Measurements from ENCODE around the gene GAS5.

Gene GAS5

GRCh38 chr1:173867753-173868265 lies at the start of gene GAS5:
Gene GAS5, minus strand, starts transcription at chr1:173867989.
- peak within 1 kb of the TSS; percentile 97 for H3K9ac ChIP-seq
- H3K27me3 ChIP-seq, result no peaks in the 10 kb centered on the region
- peaks cover 61% of the 10 kb centered on the region for H3K4me1 ChIP-seq
- H4K20me1 ChIP-seq, result peaks cover 45% of the 10 kb centered on the region
- H3K4me3 ChIP-seq, result peak within 1 kb of the TSS; percentile 86
- no peak for TF ChIP-seq Cebpa-rat (IDR thresholded peaks at IDR 0.05)
- peak within 1 kb of the TSS; percentile 97 for H3K27ac ChIP-seq
- no peaks in the 10 kb centered on the region for H3K9me3 ChIP-seq
- H3K36me3 ChIP-seq, result peaks cover 44% of the 10 kb centered on the region
- peak within 1 kb of the TSS; percentile 86 for H3K4me2 ChIP-seq

- H3K4me3 ChIP-seq, result no peak within 1 kb of the TSS
- no peaks in the 10 kb centered on the region for H3K27me3 ChIP-seq
- no peaks in the 10 kb centered on the region for H3K4me1 ChIP-seq
- TF ChIP-seq Cebpa-rat (IDR thresholded peaks at IDR 0.05), result no peak
- no peaks in the 10 kb centered on the region for H4K20me1 ChIP-seq
- H3K9me3 ChIP-seq, result no peaks in the 10 kb centered on the region
- no peak within 1 kb of the TSS for H3K4me2 ChIP-seq
- no peaks in the 10 kb centered on the region for H3K36me3 ChIP-seq
- H3K9ac ChIP-seq, result no peak within 1 kb of the TSS
- no peak within 1 kb of the TSS for H3K27ac ChIP-seq
Observed at GRCh38 chr1:173917149-173917548, 49.4 kb upstream of the GAS5 start, which contains the start of gene SERPINC1. Gene SERPINC1, minus strand, starts transcription at chr1:173917327. Its CDS starts 68 bp downstream, at chr1:173917259.

- H4K20me1 ChIP-seq, result no peaks in the 10 kb centered on the region
Observed at GRCh38 chr1:173916667-173917066, 48.9 kb upstream of the GAS5 start.

GRCh38 chr1:173915596-173915995 lies 47.8 kb upstream of the GAS5 start:
- no peak overlapping the region for H3K4me2 ChIP-seq

More at GRCh38 chr1:173916667-173917066, 48.9 kb upstream of the GAS5 start:
- Histone ChIP-seq H3K4me2 (no peak overlapping the region), H3K9ac (no peak overlapping the region), H3K27me3 (no peaks in the 10 kb centered on the region), H3K4me3 (no peak overlapping the region), H3K36me3 (no peaks in the 10 kb centered on the region), H3K4me1 (no peaks in the 10 kb centered on the region), H3K27ac (no peak overlapping the region), H3K9me3 (no peaks in the 10 kb centered on the region)
- TF ChIP-seq Cebpa-rat (IDR thresholded peaks at IDR 0.05), result no peak

GRCh38 chr1:173914366-173914871 lies 46.6 kb upstream of the GAS5 start:
- no peak for TF ChIP-seq Cebpa-rat (IDR thresholded peaks at IDR 0.05)
- H3K27me3 ChIP-seq, result no peaks in the 10 kb centered on the region
- no peaks in the 10 kb centered on the region for H4K20me1 ChIP-seq
- no peak overlapping the region for H3K4me2 ChIP-seq
- H3K9ac ChIP-seq, result no peak overlapping the region
- H3K9me3 ChIP-seq, result no peaks in the 10 kb centered on the region
- H3K27ac ChIP-seq, result no peak overlapping the region
- no peak overlapping the region for H3K4me3 ChIP-seq
- H3K4me1 ChIP-seq, result no peaks in the 10 kb centered on the region
- no peaks in the 10 kb centered on the region for H3K36me3 ChIP-seq

More at GRCh38 chr1:173915596-173915995, 47.8 kb upstream of the GAS5 start:
- Histone ChIP-seq H3K4me1 (no peaks in the 10 kb centered on the region), H3K27me3 (no peaks in the 10 kb centered on the region), H3K27ac (no peak overlapping the region), H3K36me3 (no peaks in the 10 kb centered on the region), H3K9ac (no peak overlapping the region), H3K4me3 (no peak overlapping the region), H3K9me3 (no peaks in the 10 kb centered on the region), H4K20me1 (no peaks in the 10 kb centered on the region)
- no peak for TF ChIP-seq Cebpa-rat (IDR thresholded peaks at IDR 0.05)

- no peak for TF ChIP-seq Cebpa-rat (IDR thresholded peaks at IDR 0.05)
Observed at GRCh38 chr1:173913111-173913510, 45.3 kb upstream of the GAS5 start.

GRCh38 chr1:173903827-173904531 lies 36.2 kb upstream of the GAS5 start:
- H3K4me2 ChIP-seq, result no peak overlapping the region
- no peaks in the 10 kb centered on the region for H3K27me3 ChIP-seq
- no peak overlapping the region for H3K4me3 ChIP-seq
- no peak overlapping the region for H3K9ac ChIP-seq
- peaks cover 8% of the 10 kb centered on the region; the same call in 1 of the 2 replicates for H3K4me1 ChIP-seq
- H3K36me3 ChIP-seq, result no peaks in the 10 kb centered on the region
- no peak for TF ChIP-seq Cebpa-rat (IDR thresholded peaks at IDR 0.05)
- no peaks in the 10 kb centered on the region for H3K9me3 ChIP-seq
- H4K20me1 ChIP-seq, result no peaks in the 10 kb centered on the region
- H3K27ac ChIP-seq, result no peak overlapping the region

More at GRCh38 chr1:173913111-173913510, 45.3 kb upstream of the GAS5 start:
- Histone ChIP-seq H3K4me2 (no peak overlapping the region), H3K27ac (no peak overlapping the region), H3K9me3 (no peaks in the 10 kb centered on the region), H3K36me3 (no peaks in the 10 kb centered on the region), H3K27me3 (no peaks in the 10 kb centered on the region), H3K9ac (no peak overlapping the region), H4K20me1 (no peaks in the 10 kb centered on the region), H3K4me1 (no peaks in the 10 kb centered on the region), H3K4me3 (no peak overlapping the region)

GRCh38 chr1:173900992-173901391 lies 33.2 kb upstream of the GAS5 start:
- no peaks in the 10 kb centered on the region for H3K36me3 ChIP-seq
- no peak for TF ChIP-seq Cebpa-rat (IDR thresholded peaks at IDR 0.05)
- no peak overlapping the region for H3K4me3 ChIP-seq
- peaks cover 2% of the 10 kb centered on the region; the same call in 1 of the 2 replicates for H3K4me1 ChIP-seq
- H4K20me1 ChIP-seq, result no peaks in the 10 kb centered on the region
- H3K27me3 ChIP-seq, result no peaks in the 10 kb centered on the region
- H3K9me3 ChIP-seq, result no peaks in the 10 kb centered on the region
- H3K27ac ChIP-seq, result no peak overlapping the region
- no peak overlapping the region for H3K4me2 ChIP-seq
- H3K9ac ChIP-seq, result no peak overlapping the region

- H3K9me3 ChIP-seq, result no peaks in the 10 kb centered on the region
- H3K9ac ChIP-seq, result no peak overlapping the region
- H3K36me3 ChIP-seq, result no peaks in the 10 kb centered on the region
- no peaks in the 10 kb centered on the region for H3K27me3 ChIP-seq
- no peaks in the 10 kb centered on the region for H4K20me1 ChIP-seq
- no peak overlapping the region for H3K27ac ChIP-seq
- no peak for TF ChIP-seq Cebpa-rat (IDR thresholded peaks at IDR 0.05)
- no peak overlapping the region for H3K4me3 ChIP-seq
- H3K4me1 ChIP-seq, result no peaks in the 10 kb centered on the region
- H3K4me2 ChIP-seq, result no peak overlapping the region
Observed at GRCh38 chr1:173900427-173900826, 32.6 kb upstream of the GAS5 start.

GRCh38 chr1:173894189-173894588 lies 26.4 kb upstream of the GAS5 start:
- no peak for TF ChIP-seq Cebpa-rat (IDR thresholded peaks at IDR 0.05)
- no peak overlapping the region for H3K27ac ChIP-seq
- no peaks in the 10 kb centered on the region for H3K4me1 ChIP-seq
- H3K9ac ChIP-seq, result no peak overlapping the region
- H3K4me2 ChIP-seq, result no peak overlapping the region
- H4K20me1 ChIP-seq, result no peaks in the 10 kb centered on the region
- no peaks in the 10 kb centered on the region for H3K9me3 ChIP-seq
- H3K27me3 ChIP-seq, result no peaks in the 10 kb centered on the region
- H3K36me3 ChIP-seq, result no peaks in the 10 kb centered on the region
- no peak overlapping the region for H3K4me3 ChIP-seq

All from BLaER1 (cell line).